ENCODE measurements around the gene CISTR.

CISTR gene

GRCh38 chr12:53710091-53710490, 41.7 kb downstream of the CISTR start:
- POLR2A ChIA-PET (ENCODE audit: low non-redundant PET): no interaction called here
- TF ChIP-seq CTCF (conservative IDR thresholded peaks at IDR 0.05; ENCODE audit: low read depth): no peak
- no peak for DNase-seq (ENCODE audit: low spot score)
- no peak overlapping the region for H3K27ac ChIP-seq
- CTCF ChIA-PET: no interaction called here

- CTCF ChIA-PET: interaction anchor here (2.4 kb wide), 1 partner anchor 37 kb away, joined by 10 read pairs; no protein-coding TSS in a partner anchor
- POLR2A ChIA-PET (ENCODE audit: low non-redundant PET): no interaction called here
- TF ChIP-seq CTCF (conservative IDR thresholded peaks at IDR 0.05; ENCODE audit: low read depth): no peak
- no peak overlapping the region for H3K27ac ChIP-seq
- no peak for DNase-seq (ENCODE audit: low spot score)
Measured at GRCh38 chr12:53709671-53710070, 42.1 kb downstream of the CISTR start.

- DNase-seq (ENCODE audit: low spot score): no peak
- H3K27ac ChIP-seq: no peak overlapping the region
- POLR2A ChIA-PET (ENCODE audit: low non-redundant PET): no interaction called here
- no peak for TF ChIP-seq CTCF (conservative IDR thresholded peaks at IDR 0.05; ENCODE audit: low read depth)
- CTCF ChIA-PET: interaction anchor here (2.3 kb wide), 1 partner anchor 41 kb away, joined by 6 read pairs; no protein-coding TSS in a partner anchor
Measured at GRCh38 chr12:53706080-53706479, 45.7 kb downstream of the CISTR start.

GRCh38 chr12:53703756-53704155, 48.0 kb downstream of the CISTR start:
- CTCF ChIA-PET: interaction anchor here (0.6 to 2.6 kb wide), 3 partner anchors 12 to 497 kb away, joined by 3 to 68 read pairs (median 3); no protein-coding TSS in a partner anchor
- no peak for TF ChIP-seq CTCF (conservative IDR thresholded peaks at IDR 0.05; ENCODE audit: low read depth)
- POLR2A ChIA-PET (ENCODE audit: low non-redundant PET): no interaction called here
- H3K27ac ChIP-seq: no peak overlapping the region
- DNase-seq (ENCODE audit: low spot score): no peak

GRCh38 chr12:53701518-53702264, 50.1 kb downstream of the CISTR start:
- peak; percentile 87 for TF ChIP-seq CTCF (conservative IDR thresholded peaks at IDR 0.05; ENCODE audit: low read depth)
- no peak overlapping the region for H3K27ac ChIP-seq
- ChIA-PET POLR2A (ENCODE audit: low non-redundant PET) (no interaction called here), CTCF (interaction anchor here (0.6 to 2.6 kb wide), 8 partner anchors 13 to 315 kb away, joined by 3 to 68 read pairs (median 3); partner anchors contain the start of gene CALCOCO1)
- DNase-seq (ENCODE audit: low spot score): peak; percentile 73

- POLR2A ChIA-PET (ENCODE audit: low non-redundant PET): no interaction called here
- DNase-seq (ENCODE audit: low spot score): no peak
- CTCF ChIA-PET: interaction anchor here (0.6 to 4.9 kb wide), 4 partner anchors 43 to 551 kb away, joined by 3 to 41 read pairs (median 24); no protein-coding TSS in a partner anchor
- TF ChIP-seq CTCF (conservative IDR thresholded peaks at IDR 0.05; ENCODE audit: low read depth): no peak
- no peak overlapping the region for H3K27ac ChIP-seq
Measured at GRCh38 chr12:53700567-53700966, 51.2 kb downstream of the CISTR start.

Measured in RWPE1 (cell line).